ENCODE data around the gene CDC42BPB.

- TF ChIP-seq, protein P1, sequence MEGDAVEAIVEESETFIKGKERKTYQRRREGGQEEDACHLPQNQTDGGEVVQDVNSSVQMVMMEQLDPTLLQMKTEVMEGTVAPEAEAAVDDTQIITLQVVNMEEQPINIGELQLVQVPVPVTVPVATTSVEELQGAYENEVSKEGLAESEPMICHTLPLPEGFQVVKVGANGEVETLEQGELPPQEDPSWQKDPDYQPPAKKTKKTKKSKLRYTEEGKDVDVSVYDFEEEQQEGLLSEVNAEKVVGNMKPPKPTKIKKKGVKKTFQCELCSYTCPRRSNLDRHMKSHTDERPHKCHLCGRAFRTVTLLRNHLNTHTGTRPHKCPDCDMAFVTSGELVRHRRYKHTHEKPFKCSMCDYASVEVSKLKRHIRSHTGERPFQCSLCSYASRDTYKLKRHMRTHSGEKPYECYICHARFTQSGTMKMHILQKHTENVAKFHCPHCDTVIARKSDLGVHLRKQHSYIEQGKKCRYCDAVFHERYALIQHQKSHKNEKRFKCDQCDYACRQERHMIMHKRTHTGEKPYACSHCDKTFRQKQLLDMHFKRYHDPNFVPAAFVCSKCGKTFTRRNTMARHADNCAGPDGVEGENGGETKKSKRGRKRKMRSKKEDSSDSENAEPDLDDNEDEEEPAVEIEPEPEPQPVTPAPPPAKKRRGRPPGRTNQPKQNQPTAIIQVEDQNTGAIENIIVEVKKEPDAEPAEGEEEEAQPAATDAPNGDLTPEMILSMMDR (IDR thresholded peaks at IDR 0.05) = no peak
- no peak for TF ChIP-seq SIN3A (IDR thresholded peaks at IDR 0.05; ENCODE audit: borderline replicate concordance, insufficient read depth, low read depth, low read length)
- TF ChIP-seq TCF7L2 (IDR thresholded peaks at IDR 0.05; ENCODE audit: low read depth, low read length) = no peak
- TF ChIP-seq POLR2AphosphoS5 (IDR thresholded peaks at IDR 0.05; ENCODE audit: low read depth, low read length) = no peak
- TF ChIP-seq, protein P2, sequence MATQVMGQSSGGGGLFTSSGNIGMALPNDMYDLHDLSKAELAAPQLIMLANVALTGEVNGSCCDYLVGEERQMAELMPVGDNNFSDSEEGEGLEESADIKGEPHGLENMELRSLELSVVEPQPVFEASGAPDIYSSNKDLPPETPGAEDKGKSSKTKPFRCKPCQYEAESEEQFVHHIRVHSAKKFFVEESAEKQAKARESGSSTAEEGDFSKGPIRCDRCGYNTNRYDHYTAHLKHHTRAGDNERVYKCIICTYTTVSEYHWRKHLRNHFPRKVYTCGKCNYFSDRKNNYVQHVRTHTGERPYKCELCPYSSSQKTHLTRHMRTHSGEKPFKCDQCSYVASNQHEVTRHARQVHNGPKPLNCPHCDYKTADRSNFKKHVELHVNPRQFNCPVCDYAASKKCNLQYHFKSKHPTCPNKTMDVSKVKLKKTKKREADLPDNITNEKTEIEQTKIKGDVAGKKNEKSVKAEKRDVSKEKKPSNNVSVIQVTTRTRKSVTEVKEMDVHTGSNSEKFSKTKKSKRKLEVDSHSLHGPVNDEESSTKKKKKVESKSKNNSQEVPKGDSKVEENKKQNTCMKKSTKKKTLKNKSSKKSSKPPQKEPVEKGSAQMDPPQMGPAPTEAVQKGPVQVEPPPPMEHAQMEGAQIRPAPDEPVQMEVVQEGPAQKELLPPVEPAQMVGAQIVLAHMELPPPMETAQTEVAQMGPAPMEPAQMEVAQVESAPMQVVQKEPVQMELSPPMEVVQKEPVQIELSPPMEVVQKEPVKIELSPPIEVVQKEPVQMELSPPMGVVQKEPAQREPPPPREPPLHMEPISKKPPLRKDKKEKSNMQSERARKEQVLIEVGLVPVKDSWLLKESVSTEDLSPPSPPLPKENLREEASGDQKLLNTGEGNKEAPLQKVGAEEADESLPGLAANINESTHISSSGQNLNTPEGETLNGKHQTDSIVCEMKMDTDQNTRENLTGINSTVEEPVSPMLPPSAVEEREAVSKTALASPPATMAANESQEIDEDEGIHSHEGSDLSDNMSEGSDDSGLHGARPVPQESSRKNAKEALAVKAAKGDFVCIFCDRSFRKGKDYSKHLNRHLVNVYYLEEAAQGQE (IDR thresholded peaks at IDR 0.05; ENCODE audit: insufficient read depth in 1 of 2, low read depth in 2 of 2, low read length in 1 of 2) = no peak
Observed at GRCh38 chr14:102929241-102930137, 127.9 kb downstream of the CDC42BPB start.

All from Panc1 (cell line).